Kidney (tissue), 14 donors: ENCODE data around the gene NEDD4L. TPM values are rescaled to one million over a fixed set of nuclear protein-coding genes. Genes with fewer than 3 reads are reported as not detected.
"Not testable (repeated sequence)": the region's sequence is repeated elsewhere in the genome, so short reads cannot be mapped to it uniquely, and the experiment has no call there.

Experiments used
- DNase-seq, 5 donors: peaks; one replicate each; pipeline ENCODE4 v3.0.0-alpha.2; 2013 to 2020
- FAIRE-seq: peaks from 2 replicates; lab custom pipeline; 2012; peaks lifted over from hg19 to GRCh38; lab: Jason Lieb, UNC
- H3K27ac ChIP-seq, 2 donors: one replicate each; pipeline ENCODE4 v1.7.0; 2013; ENCODE audit warnings: low read depth in 2 of 2, low read length in 2 of 2, inconsistent platforms in 1 of 2
- H3K27me3 ChIP-seq: one replicate; pipeline ENCODE4 v1.7.1; 2013; ENCODE audit warnings: low read length, inconsistent platforms; ENCODE audit not compliant: control insufficient read depth, insufficient read depth
- H3K36me3 ChIP-seq, 3 donors: one replicate each; pipeline versions ENCODE4 v1.7.0 to v1.7.1; 2013; ENCODE audit warnings: low read length in 3 of 3, control low read depth in 1 of 3, inconsistent platforms in 1 of 3; ENCODE audit not compliant: insufficient read depth in 3 of 3, control insufficient read depth in 2 of 3
- H3K4me1 ChIP-seq, 3 donors: one replicate each; pipeline versions ENCODE4 v1.7.0 to v1.7.1; 2013; ENCODE audit warnings: low read length in 3 of 3, inconsistent platforms in 1 of 3, low read depth in 1 of 3; ENCODE audit not compliant: control insufficient read depth in 2 of 3, insufficient read depth in 2 of 3
- H3K4me3 ChIP-seq, 3 donors: one replicate each; pipeline versions ENCODE4 v1.7.0 to v1.8.1; 2013; ENCODE audit warnings: low read length in 3 of 3, control low read depth in 1 of 3, inconsistent platforms in 1 of 3
- H3K9ac ChIP-seq, 3 donors: one replicate each; pipeline versions ENCODE4 v1.7.0 to v1.7.1; 2013; ENCODE audit warnings: low read length in 3 of 3, control low read depth in 1 of 3, inconsistent platforms in 1 of 3
- H3K9me3 ChIP-seq, 3 donors: one replicate each; pipeline versions ENCODE4 v1.7.0 to v1.7.1; 2013; ENCODE audit warnings: low read length in 3 of 3, control low read depth in 1 of 3, inconsistent platforms in 1 of 3; ENCODE audit not compliant: control insufficient read depth in 2 of 3, insufficient read depth in 1 of 3
- intact Hi-C: fragments of 100-400 bp; cut with DNase I; formaldehyde crosslinking; loops from one replicate; pipeline ENCODE4 v1.11.1; 2022
- polyA plus RNA-seq: library from polyadenylated mRNA; stranded (reverse); fragments of 350-450 nt; fragmentation: Illumina TruSeq; extraction: RNeasy Lipid Tissue Mini Kit (QIAGEN cat#74804); gene quantifications from one replicate; pipeline ENCODE4 v1.2.3, GENCODE V29; 2014; ENCODE audit warnings: low read depth, low replicate concordance; ENCODE audit not compliant: insufficient read depth
- total RNA-seq: library from RNA; stranded (reverse); fragmentation: NEBNext Ultra II Directional; extraction: Animal tissue kit (Norgen Biotek cat#: 25700); gene quantifications from one replicate; pipeline ENCODE4 v1.2.1, GENCODE V29; 2021
- TF ChIP-seq, protein P1 (sequence below): IDR thresholded peaks from 3 replicates; pipeline ENCODE4 v1.5.1; 2012; ENCODE audit warnings: mild to moderate bottlenecking, moderate library complexity, borderline replicate concordance; ENCODE audit not compliant: insufficient read depth; ENCODE audit errors: extremely low read depth
- donor health status: control.
- donor health status: control.
- donor health status: control.
- donor health status: control.
- donor health status: control.
- donor health status: DM: yes; HTN: yes; CAD: no.
- donor health status: Normal renal cell carcinoma (clear cell type).

The NEDD4L gene
- total and polyA plus RNA-seq, 2 donors from 2014 or later, result 90.8 to 95.7 TPM

DNA sequence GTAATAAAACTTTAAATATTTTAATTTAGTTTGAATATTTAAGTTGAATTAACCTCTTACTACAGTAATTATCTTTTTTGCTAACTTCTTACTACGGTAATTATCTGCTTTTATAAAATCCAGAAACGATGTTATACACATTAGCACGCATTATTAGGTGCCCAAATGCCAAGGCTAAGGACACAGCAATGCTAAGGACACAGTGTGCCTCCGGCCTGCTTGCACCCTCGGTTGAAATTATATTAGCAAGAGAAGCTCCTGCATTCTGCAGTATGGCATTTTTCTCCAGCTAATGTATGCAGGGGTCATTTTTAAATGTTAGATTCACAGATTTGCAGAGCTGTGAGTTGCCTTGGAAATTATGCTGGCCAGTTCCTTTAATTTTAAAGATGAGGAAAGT is 220.0 kb downstream of the NEDD4L start:
- TF ChIP-seq, protein P1, sequence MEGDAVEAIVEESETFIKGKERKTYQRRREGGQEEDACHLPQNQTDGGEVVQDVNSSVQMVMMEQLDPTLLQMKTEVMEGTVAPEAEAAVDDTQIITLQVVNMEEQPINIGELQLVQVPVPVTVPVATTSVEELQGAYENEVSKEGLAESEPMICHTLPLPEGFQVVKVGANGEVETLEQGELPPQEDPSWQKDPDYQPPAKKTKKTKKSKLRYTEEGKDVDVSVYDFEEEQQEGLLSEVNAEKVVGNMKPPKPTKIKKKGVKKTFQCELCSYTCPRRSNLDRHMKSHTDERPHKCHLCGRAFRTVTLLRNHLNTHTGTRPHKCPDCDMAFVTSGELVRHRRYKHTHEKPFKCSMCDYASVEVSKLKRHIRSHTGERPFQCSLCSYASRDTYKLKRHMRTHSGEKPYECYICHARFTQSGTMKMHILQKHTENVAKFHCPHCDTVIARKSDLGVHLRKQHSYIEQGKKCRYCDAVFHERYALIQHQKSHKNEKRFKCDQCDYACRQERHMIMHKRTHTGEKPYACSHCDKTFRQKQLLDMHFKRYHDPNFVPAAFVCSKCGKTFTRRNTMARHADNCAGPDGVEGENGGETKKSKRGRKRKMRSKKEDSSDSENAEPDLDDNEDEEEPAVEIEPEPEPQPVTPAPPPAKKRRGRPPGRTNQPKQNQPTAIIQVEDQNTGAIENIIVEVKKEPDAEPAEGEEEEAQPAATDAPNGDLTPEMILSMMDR, result no peak
- no peak overlapping the region for H3K27ac ChIP-seq
- H3K9me3 ChIP-seq, result no peaks in the 10 kb centered on the region
- H3K27me3 ChIP-seq, result no peaks in the 10 kb centered on the region
- no peak for FAIRE-seq
- peaks cover 0 to 5% (median 3%) of the 10 kb centered on the region in 3 donors for H3K36me3 ChIP-seq
- intact Hi-C loops, result no loop called here
- no peak overlapping the region for H3K9ac ChIP-seq
- no peak overlapping the region for H3K4me3 ChIP-seq
- DNase-seq, result no peak
- H3K4me1 ChIP-seq, result peaks cover 4 to 42% (median 16%) of the 10 kb centered on the region in 3 donors

- no peak for DNase-seq
- Histone ChIP-seq H3K9me3 (no peaks in the 10 kb centered on the region), H3K4me1 (peaks cover 6 to 42% (median 17%) of the 10 kb centered on the region in 3 donors), H3K9ac (no peak overlapping the region), H3K4me3 (no peak overlapping the region), H3K27me3 (no peaks in the 10 kb centered on the region), H3K36me3 (peaks cover 0 to 5% (median 3%) of the 10 kb centered on the region in 3 donors), H3K27ac (peak overlapping the region in 1 of 2 donors; percentile 35)
- intact Hi-C loops, result no loop called here
- TF ChIP-seq, protein P1, result no peak
- no peak for FAIRE-seq
These were observed 220.8 kb downstream of the NEDD4L start for GRCh38 chr18:58264840-58265239.

GRCh38 chr18:58265489-58265888 is 221.5 kb downstream of the NEDD4L start:
- H3K27ac ChIP-seq, DNase-seq, H3K4me3 ChIP-seq, intact Hi-C loops, H3K9me3 ChIP-seq, H3K36me3 ChIP-seq, H3K9ac ChIP-seq, FAIRE-seq, H3K27me3 ChIP-seq: not testable (repeated sequence)
- peaks cover 6 to 46% (median 20%) of the 10 kb centered on the region in 3 donors for H3K4me1 ChIP-seq

DNA sequence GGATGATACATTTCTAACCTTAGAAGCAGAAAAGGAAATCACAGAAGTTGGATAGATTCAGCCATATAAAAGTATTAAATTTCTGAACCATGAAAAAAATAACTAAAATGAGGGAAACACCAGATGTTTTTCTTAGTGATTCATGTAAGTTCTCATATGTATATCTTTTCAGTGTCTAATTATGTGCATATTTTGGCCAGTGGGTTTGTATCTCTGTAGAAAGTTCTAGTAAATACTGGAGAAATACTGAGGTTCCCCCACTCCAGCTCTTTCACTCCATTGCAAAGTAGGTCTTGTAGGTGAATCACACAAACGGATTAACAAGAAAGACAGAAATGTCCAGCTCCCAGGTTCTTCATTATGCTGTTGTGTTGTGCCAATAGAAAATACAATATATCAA is 222.3 kb downstream of the NEDD4L start:
- Histone ChIP-seq H3K27ac (no peak overlapping the region), H3K4me3 (no peak overlapping the region), H3K36me3 (no peaks in the 10 kb centered on the region), H3K9me3 (no peaks in the 10 kb centered on the region), H3K4me1 (peaks cover 6 to 46% (median 20%) of the 10 kb centered on the region in 3 donors), H3K27me3 (no peaks in the 10 kb centered on the region), H3K9ac (no peak overlapping the region)
- TF ChIP-seq, protein P1, result no peak
- no peak for FAIRE-seq
- no peak for DNase-seq
- intact Hi-C loops, result no loop called here
